H1 (cell line): ENCODE data around the gene SSTR1. TPM values are rescaled to one million over a fixed set of nuclear protein-coding genes. Genes with fewer than 3 reads are reported as not detected.
A peak's percentile ranks its signal among the peaks of the same experiment; 100 is the strongest.

Experiments
- CTCF ChIA-PET: fragments of 300-600 bp; sonication (Branson Sonifier 250); formaldehyde crosslinking; loops from one replicate; lab custom pipeline; 2021; ENCODE audit not compliant: partially characterized antibody; lab: Charles Lee
- POLR2A ChIA-PET: fragments of 300-600 bp; sonication (Branson Sonifier 250); formaldehyde crosslinking; loops from one replicate; lab custom pipeline; 2021; ENCODE audit warnings: inconsistent platforms; ENCODE audit not compliant: partially characterized antibody; lab: Charles Lee
- DNase-seq, 2 experiments: peaks; one replicate each; pipeline versions ENCODE4 v3.0.0 to v3.0.0-alpha.2; 2010 to 2022; ENCODE audit warnings: low spot score in 2 of 2, low read depth in 1 of 2, mixed read lengths in 1 of 2
- FAIRE-seq: peaks from 2 replicates; lab custom pipeline; 2011; peaks lifted over from hg19 to GRCh38; lab: Jason Lieb, UNC
- H2AFZ ChIP-seq: 2 replicates; pipeline ENCODE4 v1.8.1; 2012; ENCODE audit warnings: low read length, inconsistent platforms
- H2AK5ac ChIP-seq: 2 replicates; pipeline ENCODE4 v1.6.1; 2013; ENCODE audit warnings: low read depth, low read length
- H2BK120ac ChIP-seq: replicated peaks from 2 replicates; pipeline ENCODE3; 2013; ENCODE audit warnings: low read depth, low read length, inconsistent platforms
- H2BK12ac ChIP-seq: 2 replicates; pipeline ENCODE4 v1.6.1; 2013; ENCODE audit warnings: low read depth, low read length
- H2BK15ac ChIP-seq: 2 replicates; pipeline ENCODE4 v1.6.1; 2013; ENCODE audit warnings: low read length
- H2BK20ac ChIP-seq: 2 replicates; pipeline ENCODE4 v1.6.1; 2013; ENCODE audit warnings: low read length
- H2BK5ac ChIP-seq: 2 replicates; pipeline ENCODE4 v1.6.1; 2013; ENCODE audit warnings: low read depth, low read length
- H3K14ac ChIP-seq: 2 replicates; pipeline ENCODE4 v1.6.1; 2013; ENCODE audit warnings: inconsistent platforms; ENCODE audit not compliant: insufficient read length
- H3K18ac ChIP-seq: 2 replicates; pipeline ENCODE4 v1.6.1; 2013; ENCODE audit warnings: low read length; ENCODE audit errors: extremely low read depth
- H3K23ac ChIP-seq: 2 replicates; pipeline ENCODE4 v1.6.1; 2013; ENCODE audit warnings: inconsistent platforms; ENCODE audit not compliant: insufficient read length
- H3K23me2 ChIP-seq: 2 replicates; pipeline ENCODE4 v1.6.1; 2013; ENCODE audit warnings: low read depth, low read length
- H3K27ac ChIP-seq: 2 replicates; pipeline ENCODE4 v1.6.1; 2011; ENCODE audit warnings: low read depth, low read length, inconsistent platforms
- H3K27me3 ChIP-seq, 4 experiments: replicated peaks in 1 of 4; 1 replicate in 1 of 4; 2 replicates in 3 of 4; pipeline versions ENCODE4 v1.6.1 to v1.8.1; 2011 to 2013; ENCODE audit warnings: low read length in 3 of 4, mild to moderate bottlenecking in 3 of 4, inconsistent platforms in 2 of 4, mixed read lengths in 2 of 4, moderate library complexity in 1 of 4; ENCODE audit not compliant: control insufficient read depth in 3 of 4, insufficient read depth in 3 of 4; ENCODE audit errors: extremely low read depth in 1 of 4
- H3K36me3 ChIP-seq, 4 experiments: 2 replicates each; pipeline versions ENCODE4 v1.6.1 to v1.8.1; 2011 to 2013; ENCODE audit warnings: mild to moderate bottlenecking in 4 of 4, low read length in 3 of 4, moderate library complexity in 2 of 4, control low read depth in 1 of 4, inconsistent platforms in 1 of 4; ENCODE audit not compliant: insufficient read depth in 4 of 4, control insufficient read depth in 2 of 4
- H3K4ac ChIP-seq: replicated peaks from 2 replicates; pipeline ENCODE3; 2013; ENCODE audit warnings: low read length, low read depth, mixed read lengths, inconsistent platforms; ENCODE audit not compliant: insufficient read length
- H3K4me1 ChIP-seq, 4 experiments: replicated peaks in 1 of 4; 1 replicate in 1 of 4; 2 replicates in 3 of 4; pipeline versions ENCODE4 v1.6.1 to v1.8.1; 2011 to 2013; ENCODE audit warnings: low read length in 3 of 4, inconsistent platforms in 2 of 4, mixed read lengths in 1 of 4; ENCODE audit not compliant: insufficient read depth in 4 of 4, control insufficient read depth in 3 of 4
- H3K4me2 ChIP-seq, 2 experiments: 2 replicates each; pipeline versions ENCODE4 v1.6.1 to v1.8.1; 2011 to 2013; ENCODE audit warnings: low read depth in 2 of 2, low read length in 2 of 2, control low read depth in 1 of 2, inconsistent platforms in 1 of 2, mild to moderate bottlenecking in 1 of 2; ENCODE audit not compliant: insufficient read depth in 1 of 2
- H3K4me3 ChIP-seq, 4 experiments: fragments of 200-600, 300-600 bp in 1 of 4; sonication (generic), shearing (Covaris generic), sonication (Bioruptor Twin) in 1 of 4; 2 replicates each; pipeline versions ENCODE4 v1.5.1 to v1.8.1; 2011 to 2016; ENCODE audit warnings: low read length in 4 of 4, low read depth in 3 of 4, control low read depth in 2 of 4, inconsistent platforms in 2 of 4, mild to moderate bottlenecking in 2 of 4, mixed read lengths in 1 of 4, moderate library complexity in 1 of 4; ENCODE audit not compliant: insufficient read depth in 2 of 4; ENCODE audit errors: extremely low read depth in 1 of 4
- H3K56ac ChIP-seq: replicated peaks from 2 replicates; pipeline ENCODE3; 2013; ENCODE audit warnings: low read depth, mild to moderate bottlenecking, mixed read lengths, low read length, inconsistent platforms; ENCODE audit not compliant: insufficient read length
- H3K79me1 ChIP-seq: 2 replicates; pipeline ENCODE4 v1.6.1; 2013; ENCODE audit warnings: low read depth, low read length, control low read depth
- H3K79me2 ChIP-seq, 2 experiments: 2 replicates each; pipeline versions ENCODE4 v1.6.1 to v1.8.1; 2012 to 2013; ENCODE audit warnings: low read length in 2 of 2, mild to moderate bottlenecking in 2 of 2, inconsistent platforms in 1 of 2; ENCODE audit not compliant: insufficient read depth in 2 of 2, control insufficient read depth in 1 of 2
- H3K9ac ChIP-seq, 4 experiments: replicated peaks in 1 of 4; 1 replicate in 1 of 4; 2 replicates in 3 of 4; pipeline versions ENCODE4 v1.6.1 to v1.8.1; 2011 to 2013; ENCODE audit warnings: low read depth in 3 of 4, low read length in 3 of 4, control low read depth in 2 of 4, mild to moderate bottlenecking in 2 of 4, moderate library complexity in 2 of 4, inconsistent platforms in 1 of 4; ENCODE audit errors: extremely low read depth in 1 of 4
- H3K9me3 ChIP-seq, 2 experiments: 2 replicates each; pipeline versions ENCODE4 v1.6.1 to v1.8.1; 2012 to 2013; ENCODE audit warnings: mild to moderate bottlenecking in 2 of 2, moderate library complexity in 2 of 2, control low read depth in 1 of 2, inconsistent platforms in 1 of 2, low read depth in 1 of 2, low read length in 1 of 2, mixed read lengths in 1 of 2; ENCODE audit not compliant: insufficient read depth in 2 of 2
- H4K20me1 ChIP-seq, 2 experiments: replicated peaks in 1 of 2; 2 replicates each; pipeline versions ENCODE3 to v1.8.1; 2011 to 2013; ENCODE audit warnings: inconsistent platforms in 2 of 2, low read length in 2 of 2, mild to moderate bottlenecking in 1 of 2; ENCODE audit not compliant: insufficient read depth in 2 of 2, control insufficient read depth in 1 of 2
- H4K5ac ChIP-seq: 2 replicates; pipeline ENCODE4 v1.6.1; 2013; ENCODE audit warnings: low read length, low read depth, mixed read lengths, inconsistent platforms; ENCODE audit not compliant: insufficient read length
- H4K8ac ChIP-seq: 2 replicates; pipeline ENCODE4 v1.8.0; 2013; ENCODE audit warnings: mild to moderate bottlenecking, moderate library complexity, low read length, inconsistent platforms; ENCODE audit not compliant: insufficient read depth; ENCODE audit errors: extremely low read depth
- H4K91ac ChIP-seq: replicated peaks from 2 replicates; pipeline ENCODE3; 2013; ENCODE audit warnings: low read length, mixed read lengths, inconsistent platforms; ENCODE audit not compliant: insufficient read length
- CTBP2 ChIP-seq: IDR thresholded peaks from 2 replicates; pipeline ENCODE4 v1.7.0; 2011; ENCODE audit warnings: borderline replicate concordance, mild to moderate bottlenecking, moderate library complexity, mixed read lengths, low read length; ENCODE audit not compliant: insufficient read depth, insufficient read length
- CTCF ChIP-seq, 3 experiments: IDR thresholded peaks; 1 replicate in 2 of 3; 2 replicates in 1 of 3; pipeline versions ENCODE4 v1.5.1 to v1.6.1; 2011; ENCODE audit warnings: low read length in 3 of 3, mild to moderate bottlenecking in 3 of 3, inconsistent platforms in 2 of 3, low read depth in 1 of 3, moderate library complexity in 1 of 3; ENCODE audit not compliant: insufficient read depth in 1 of 3; ENCODE audit errors: control extremely low read depth in 1 of 3
- EZH2 ChIP-seq: fragments of 200-600 bp; sonication (generic); IDR thresholded peaks from 2 replicates; pipeline ENCODE4 v1.7.1; 2012; ENCODE audit warnings: low read depth, mild to moderate bottlenecking, moderate library complexity, low read length, inconsistent platforms; ENCODE audit not compliant: severe bottlenecking
- KDM4A ChIP-seq: IDR thresholded peaks from one replicate; pipeline ENCODE4 v1.7.1; 2012; ENCODE audit warnings: low read depth, mild to moderate bottlenecking, moderate library complexity, low read length, inconsistent platforms; ENCODE audit not compliant: severe bottlenecking
- MAX ChIP-seq: IDR thresholded peaks from 2 replicates; pipeline ENCODE4 v1.6.1; 2012; ENCODE audit warnings: inconsistent platforms
- PHF8 ChIP-seq: fragments of 200-600 bp; sonication (generic); conservative IDR thresholded peaks from 2 replicates; pipeline ENCODE4 v1.7.1; 2012; ENCODE audit warnings: low read depth, mild to moderate bottlenecking, inconsistent platforms, low read length, moderate library complexity
- SAP30 ChIP-seq: fragments of 300-600 bp; sonication (generic); IDR thresholded peaks from 2 replicates; pipeline ENCODE4 v1.7.1; 2012; ENCODE audit warnings: low read length, moderate library complexity, mild to moderate bottlenecking, inconsistent platforms; ENCODE audit not compliant: insufficient read depth, insufficient replicate concordance
- SIRT6 ChIP-seq: IDR thresholded peaks from one replicate; pipeline ENCODE4 v1.7.1; 2012; ENCODE audit warnings: low read length, inconsistent platforms
- SUZ12 ChIP-seq: fragments of 200-600 bp; sonication (generic); IDR thresholded peaks from 2 replicates; pipeline ENCODE4 v1.6.1; 2012; ENCODE audit warnings: mild to moderate bottlenecking, inconsistent platforms, low read length, moderate library complexity, mixed read lengths
- TAF1 ChIP-seq: IDR thresholded peaks from 2 replicates; pipeline ENCODE4 v1.6.1; 2011; ENCODE audit warnings: mild to moderate bottlenecking, low read depth, low read length
- WGBS, 2 experiments: shearing (Covaris generic) in 1 of 2; methylation state at CpG; one replicate each; pipeline versions ENCODE4 v1.1.6 to v1.1.7; 2013 to 2015; ENCODE audit warnings: low lambda C conversion rate in 2 of 2, mixed read lengths in 2 of 2, inconsistent platforms in 1 of 2, low coverage in 1 of 2, missing lambda C conversion rate in 1 of 2; ENCODE audit not compliant: insufficient replicate concordance in 2 of 2, insufficient coverage in 1 of 2, insufficient read length in 1 of 2; ENCODE audit errors: extremely low coverage in 1 of 2, missing lambda C conversion rate in 1 of 2; 5-methylcytosine and 5-hydroxymethylcytosine counted together
- polyA plus RNA-seq, 7 experiments: library from polyadenylated mRNA; depleted of rRNA in 3 of 7; stranded (reverse) in 5 of 7; unstranded in 2 of 7; fragments of >200 nt in 5 of 7; fragments of 200-250 nt in 2 of 7; gene quantifications; 1 replicate in 5 of 7; 2 replicates in 1 of 7; 4 replicates in 1 of 7; pipeline versions ENCODE4 v1.2.1 to v1.2.3, GENCODE V29; 2011 to 2013; ENCODE audit warnings: missing spikeins in 2 of 7, mixed read lengths in 2 of 7
- total RNA-seq: library from RNA; stranded (reverse); fragmentation: NEBNext Ultra II Directional; extraction: Animal tissue kit (Norgen Biotek cat#: 25700); gene quantifications from 2 replicates; pipeline ENCODE4 v1.2.1, GENCODE V29; 2021

Gene SSTR1
- total and polyA plus RNA-seq, 2 of the 8 experiments (the other 6 are each of a cell fraction or from before 2014, with no cell fraction given): 0.82 to 0.93 TPM

- Histone ChIP-seq H3K56ac (no peak overlapping the region), H3K4me1 (peaks cover 0 to 14% (median 6%) of the 10 kb centered on the region in 4 experiments; a peak in 5 of 7 replicates), H3K9me3 (no peaks in the 10 kb centered on the region), H2BK5ac (no peak overlapping the region), H3K23ac (no peak overlapping the region), H2BK20ac (no peak overlapping the region), H4K5ac (no peak overlapping the region), H2BK12ac (no peak overlapping the region), H4K8ac (no peak overlapping the region; the same call in 1 of the 2 replicates), H2BK15ac (no peak overlapping the region)
- FAIRE-seq: no peak
- ChIA-PET CTCF (interaction anchor here (0.6 to 1.7 kb wide), 10 partner anchors 13 to 330 kb away, joined by 3 to 4 read pairs (median 3); no protein-coding TSS in a partner anchor), POLR2A (interaction anchor here (0.9 to 4.5 kb wide), 6 partner anchors 13 to 133 kb away, joined by 3 to 33 read pairs (median 3); partner anchors contain the start of gene SSTR1)
- TF ChIP-seq CTBP2: peak; percentile 72
- peak; percentile 89 for TF ChIP-seq EZH2
- no peak for TF ChIP-seq SIRT6
- TF ChIP-seq MAX: no peak
- TF ChIP-seq CTCF (IDR thresholded peaks at IDR 0.05; ENCODE audit: control extremely low read depth in 1 of 3, insufficient read depth in 1 of 3, low read depth in 1 of 3, low read length in 3 of 3): peak in 1 of 3 experiments; percentile 18; a peak in 1 of 4 replicates
- TF ChIP-seq SAP30: no peak
- TF ChIP-seq KDM4A: peak; percentile 96
- TF ChIP-seq TAF1: no peak
- 0 out of 2 replicates have a peak, but pooled peaks have one; percentile 24 for TF ChIP-seq PHF8
- peak; percentile 90 for TF ChIP-seq SUZ12
- TF ChIP-seq, all 59 proteins: peak for 6
- Histone ChIP-seq H3K14ac (no peak overlapping the region), H3K79me1 (no peaks in the 10 kb centered on the region), H3K18ac (no peak overlapping the region), H3K23me2 (peaks cover 10% of the 10 kb centered on the region; the same call in 1 of the 2 replicates), H2BK120ac (no peak overlapping the region), H3K79me2 (no peaks in the 10 kb centered on the region), H3K36me3 (no peaks in the 10 kb centered on the region; a peak in 2 of 8 replicates), H3K27ac (no peak overlapping the region), H3K9ac (no peak overlapping the region), H3K27me3 (peaks cover 28 to 58% (median 44%) of the 10 kb centered on the region in 4 experiments), H4K20me1 (no peaks in the 10 kb centered on the region), H3K4ac (no peak overlapping the region), H4K91ac (no peak overlapping the region), H3K4me3 (peak overlapping the region; percentile 37 to 66 (median 57)), H2AK5ac (no peak overlapping the region), H2AFZ (peak overlapping the region; percentile 66), H3K4me2 (peak overlapping the region; percentile 87 to 95)
- DNase-seq: peak in 1 of 2 experiments; percentile 73
- 2% methylated on average over 29 of the region's 29 CpGs; no CpG with 5 or more reads in 1 of the 2 experiments for WGBS, 2 experiments
Observed at GRCh38 chr14:38255408-38255672, 47.6 kb downstream of the SSTR1 start.
